HG03469 (cell line): Measurements from ENCODE around the gene CEP57.
"Not testable (repeated sequence)": the region's sequence is repeated elsewhere in the genome, so short reads cannot be mapped to it uniquely, and the experiment has no call there.

Experiments used
- ATAC-seq: cut with Tn5 transposase; IDR thresholded peaks from one replicate; pipeline ENCODE4 v1.9.1; 2021; ENCODE audit warnings: mild to moderate bottlenecking, moderate library complexity, moderate number of reproducible peaks; ENCODE audit not compliant: unreplicated experiment

CEP57 gene

DNA sequence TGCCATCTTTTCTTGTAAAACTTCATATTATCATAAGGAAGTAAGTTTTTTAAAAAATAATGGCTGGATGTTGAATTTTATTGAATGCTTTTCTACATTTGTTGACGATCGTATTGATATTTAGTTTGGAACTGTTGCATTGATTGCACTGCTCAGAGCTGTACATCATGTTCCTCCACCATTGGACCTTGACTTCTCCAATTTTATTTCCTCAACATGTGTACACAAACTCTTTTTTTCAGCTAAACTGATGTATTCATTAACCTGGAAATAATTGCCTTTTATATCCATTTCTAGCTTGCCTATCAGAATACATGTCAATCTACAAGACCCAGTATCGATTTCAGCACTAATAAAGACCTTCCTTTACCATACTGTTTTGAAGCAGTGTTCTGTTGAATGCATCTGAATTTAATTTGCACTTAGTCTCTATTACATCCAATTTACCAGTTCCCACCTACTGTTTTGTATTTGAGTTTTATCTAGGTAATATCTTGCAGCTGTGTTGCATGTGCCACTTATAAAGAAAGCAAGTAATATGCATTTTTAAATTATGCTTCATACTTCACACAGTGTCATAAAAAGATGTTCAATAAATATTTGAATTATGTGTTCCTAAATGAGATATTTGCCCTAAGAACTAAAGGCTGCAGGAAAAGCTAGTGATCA, 5.5 kb downstream of the CEP57 start:
- ATAC-seq = no peak

GRCh38 chr11:95796501-95796900, 6.2 kb downstream of the CEP57 start:
- no peak for ATAC-seq

DNA sequence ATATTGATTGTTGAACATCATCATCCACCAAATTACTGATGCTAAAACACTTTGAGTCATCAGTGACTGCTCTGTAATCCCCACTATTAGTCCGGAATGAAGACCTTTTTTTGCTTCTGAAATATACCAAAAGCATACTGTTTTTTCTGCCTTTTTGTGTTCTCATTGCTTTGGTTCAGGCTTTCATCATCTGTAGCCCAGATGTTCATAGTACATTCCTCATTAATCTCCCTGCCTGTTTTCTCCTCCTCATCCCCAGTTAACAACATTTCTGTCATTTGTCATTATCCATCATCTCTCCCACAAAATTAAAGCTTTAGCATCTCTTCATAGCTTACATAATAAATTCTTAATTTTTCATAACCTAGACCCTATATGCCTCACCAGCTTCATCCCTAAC, 9.2 kb downstream of the CEP57 start:
- no peak for ATAC-seq

DNA sequence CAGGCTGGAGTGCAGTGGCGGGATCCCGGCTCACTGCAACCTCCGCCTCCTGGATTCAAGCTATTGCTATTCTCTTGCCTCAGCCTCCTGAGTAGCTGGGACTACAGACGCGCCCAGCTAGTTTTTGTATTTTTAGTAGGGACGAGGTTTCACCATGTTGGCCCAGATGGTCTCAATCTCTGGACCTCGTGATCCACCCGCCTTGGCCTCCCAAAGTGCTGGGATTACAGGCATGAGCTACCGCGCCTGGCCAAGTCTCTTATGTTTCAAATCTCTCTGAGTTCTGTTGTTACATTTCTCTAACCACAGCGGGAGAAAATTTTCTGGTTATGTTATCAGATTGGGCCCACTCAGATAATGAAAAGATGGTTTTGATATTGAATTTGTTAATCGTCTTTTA, 10.1 kb downstream of the CEP57 start:
- no peak for ATAC-seq

DNA sequence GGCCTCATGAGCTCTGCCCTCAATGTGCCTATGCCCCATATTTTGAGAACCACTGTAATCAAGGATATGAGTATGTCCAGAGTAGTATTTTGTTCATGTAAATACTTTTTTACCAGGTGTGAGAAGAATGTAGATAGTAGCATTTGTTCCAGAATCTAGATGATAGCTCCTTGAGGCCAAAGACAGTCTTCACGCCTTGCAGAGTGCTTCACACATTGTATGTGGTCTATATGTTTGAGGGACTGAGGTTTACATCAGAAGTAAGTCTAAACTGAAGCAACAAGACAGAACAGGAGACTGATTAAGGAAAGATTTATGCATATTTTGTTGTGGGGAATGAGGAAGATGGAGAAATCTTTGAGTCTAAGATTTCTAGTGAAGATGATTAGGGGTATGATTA, 12.5 kb downstream of the CEP57 start:
- ATAC-seq = no peak

GRCh38 chr11:95803973-95804372, 13.7 kb downstream of the CEP57 start:
- no peak for ATAC-seq

DNA sequence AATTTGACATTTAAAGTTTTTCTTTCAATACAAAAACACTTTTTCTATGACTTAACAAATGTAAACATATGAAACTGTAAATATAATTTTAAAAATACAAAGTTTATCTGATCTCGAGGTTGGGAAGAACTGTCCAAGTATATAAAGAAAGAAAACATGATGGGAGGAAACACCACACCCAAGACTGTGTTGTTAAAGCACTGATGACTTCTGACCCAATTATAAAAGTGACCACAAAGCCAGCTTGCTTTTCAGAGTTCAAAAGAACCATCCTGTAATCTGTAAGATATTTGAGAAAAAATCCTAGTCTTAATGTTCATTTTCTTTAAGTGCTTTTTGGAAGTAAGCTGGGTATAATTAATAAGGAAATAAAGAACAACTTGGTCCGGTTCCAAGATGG, 15.6 kb downstream of the CEP57 start:
- ATAC-seq = no peak

DNA sequence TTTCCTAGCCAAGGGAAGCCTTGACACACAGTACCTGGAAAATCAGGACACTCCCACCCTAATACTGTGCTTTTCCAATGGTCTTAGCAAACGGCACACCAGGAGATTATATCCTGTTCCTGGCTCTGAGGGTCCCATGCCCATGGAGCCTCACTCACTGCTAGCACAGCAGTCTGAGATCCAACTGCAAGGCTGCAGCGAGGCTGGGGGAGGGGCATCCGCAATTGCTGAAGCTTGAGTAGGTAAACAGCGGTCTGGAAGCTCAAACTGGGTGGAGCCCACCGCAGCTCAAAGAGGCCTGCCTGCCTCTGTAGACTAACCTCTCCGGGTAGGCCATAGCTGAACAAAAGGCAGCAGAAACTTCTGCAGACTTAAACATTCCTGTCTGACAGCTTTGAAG, 16.2 kb downstream of the CEP57 start:
- not testable (repeated sequence) for ATAC-seq

GRCh38 chr11:95811052-95811451, 20.8 kb downstream of the CEP57 start:
- not testable (repeated sequence) for ATAC-seq

DNA sequence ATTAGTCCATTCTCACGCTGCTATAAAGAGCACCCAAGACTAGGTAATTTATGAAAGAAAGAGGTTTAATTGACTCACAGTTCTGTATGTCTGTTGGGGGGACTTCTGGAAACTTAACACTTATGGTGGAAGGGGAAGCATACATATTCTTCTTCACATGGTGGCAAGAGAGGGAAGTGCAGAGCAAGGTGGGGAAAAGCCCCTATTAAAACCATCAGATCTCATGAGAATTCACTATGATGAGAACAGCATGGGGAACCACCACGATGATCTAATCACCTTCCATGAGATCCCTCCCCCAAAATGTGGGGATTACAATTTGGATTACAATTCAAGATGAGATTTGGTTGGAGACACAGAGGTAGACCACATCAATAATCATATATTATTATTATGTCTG, 25.7 kb downstream of the CEP57 start:
- ATAC-seq = no peak

GRCh38 chr11:95821640-95822039, 31.3 kb downstream of the CEP57 start:
- no peak for ATAC-seq

- no peak for ATAC-seq
Observed at GRCh38 chr11:95827696-95828095, 37.4 kb downstream of the CEP57 start.

DNA sequence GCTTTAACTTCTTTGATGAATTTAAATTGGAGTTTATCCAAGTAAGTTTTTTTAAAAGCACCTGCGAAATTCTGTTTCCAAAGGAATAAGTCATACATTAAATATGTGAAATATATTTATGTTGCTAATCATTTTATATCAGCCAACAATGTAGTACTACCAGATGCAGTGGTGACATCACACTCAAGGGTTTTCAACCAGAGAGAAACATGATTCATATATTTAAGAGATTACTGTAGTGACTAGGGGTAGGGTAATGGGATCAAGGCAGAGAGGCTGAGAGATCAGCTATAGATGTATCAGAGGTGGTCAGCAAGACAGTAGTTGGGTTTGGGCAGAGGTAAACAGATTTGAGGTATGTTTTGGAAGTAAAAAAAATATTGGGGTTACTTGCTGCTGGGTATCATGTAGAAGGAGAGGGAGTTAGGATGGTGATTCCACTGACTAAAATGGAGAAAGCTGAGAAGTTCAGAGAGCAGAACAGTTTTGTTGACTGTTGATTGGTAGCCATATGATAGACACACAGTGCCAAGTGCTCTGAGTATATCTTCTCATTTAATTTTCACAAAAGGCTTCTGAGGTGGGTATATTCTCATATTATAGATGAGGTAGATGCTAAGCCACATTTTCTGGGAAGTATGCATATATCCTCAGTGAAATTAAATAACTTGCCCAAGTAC, 39.4 kb downstream of the CEP57 start:
- ATAC-seq = no peak

GRCh38 chr11:95831198-95831883, 41.0 kb downstream of the CEP57 start:
- ATAC-seq = no peak

- no peak for ATAC-seq
Observed at GRCh38 chr11:95832763-95833162, 42.5 kb downstream of the CEP57 start.

DNA sequence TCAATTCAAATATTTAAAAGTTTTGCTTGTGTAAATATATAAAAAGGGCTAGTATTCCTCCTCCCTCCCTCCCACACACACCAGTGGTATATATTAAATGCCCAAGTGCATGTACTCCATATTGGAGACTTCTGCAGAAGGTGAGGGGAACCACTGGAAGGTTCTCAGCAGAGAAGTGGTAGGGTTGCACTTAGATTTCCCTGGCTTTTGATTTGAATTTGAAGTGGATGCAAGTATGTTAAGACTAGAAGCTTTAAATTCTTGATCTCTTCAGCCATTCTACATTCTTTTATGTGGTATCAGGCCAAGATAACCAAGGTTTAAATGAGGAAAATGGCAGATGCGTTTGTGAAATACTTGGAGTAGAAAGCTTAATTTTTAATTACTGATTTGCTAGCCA, 43.1 kb downstream of the CEP57 start:
- no peak for ATAC-seq

DNA sequence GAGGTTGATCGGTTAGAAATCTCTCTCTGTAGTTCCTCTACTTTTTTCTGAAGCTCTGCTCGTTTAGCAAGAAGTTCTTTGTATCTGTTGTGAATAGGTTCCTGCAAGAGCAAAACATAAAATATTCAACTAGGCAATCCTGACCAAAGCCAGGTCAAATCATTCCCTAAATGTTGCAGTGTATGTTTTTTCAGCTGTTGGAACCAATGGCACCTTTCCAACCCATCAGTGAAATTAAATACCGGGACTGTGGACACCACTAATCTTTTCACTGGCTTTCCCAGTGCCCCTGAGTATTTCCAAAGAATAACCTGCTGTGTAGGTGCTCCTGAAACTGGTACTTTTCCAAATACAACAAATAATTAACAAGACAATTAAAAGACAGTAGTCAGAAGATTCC, 45.1 kb downstream of the CEP57 start:
- ATAC-seq = no peak

DNA sequence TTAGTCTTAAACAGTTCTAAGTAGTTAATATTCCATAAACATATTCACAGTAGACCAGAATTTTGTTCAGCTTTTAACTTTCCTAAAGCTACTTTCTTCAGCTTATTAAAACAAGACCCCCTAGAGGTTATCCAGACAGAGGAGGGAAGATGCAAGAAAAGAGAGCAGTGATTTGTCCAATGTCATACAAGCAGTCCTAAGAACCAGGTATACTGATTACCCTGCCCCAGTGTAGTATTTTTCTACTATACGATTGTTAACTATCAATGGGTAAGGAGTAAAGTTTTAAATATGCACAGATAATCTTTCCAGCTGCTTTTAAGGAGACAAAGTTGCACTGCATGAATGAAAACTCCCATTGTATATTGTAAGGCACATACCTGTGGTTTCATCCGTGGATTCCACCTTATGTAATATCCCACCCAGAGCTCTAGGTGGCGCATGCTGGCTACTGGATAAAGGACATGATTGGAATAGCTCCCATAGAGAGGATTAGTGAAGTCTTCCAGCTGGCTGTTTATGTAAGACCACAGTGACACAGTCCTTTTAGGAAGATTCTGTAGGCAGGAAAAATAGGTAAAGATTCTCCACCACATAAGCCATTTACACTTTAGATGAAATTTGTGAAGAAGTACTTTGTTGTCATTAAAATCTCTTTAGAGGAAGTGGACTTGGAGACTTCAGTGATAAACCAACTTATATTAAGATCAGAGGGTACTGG, 45.6 kb downstream of the CEP57 start:
- peak; percentile 81 for ATAC-seq

GRCh38 chr11:95845167-95845566, 54.9 kb downstream of the CEP57 start:
- ATAC-seq = no peak

- no peak for ATAC-seq
Observed at GRCh38 chr11:95849087-95849825, 59.0 kb downstream of the CEP57 start.

GRCh38 chr11:95850137-95850536, 59.8 kb downstream of the CEP57 start:
- no peak for ATAC-seq
